Type B pancreatic cell (in vitro differentiated cells): ENCODE data around the gene RNF214. TPM values are rescaled to one million over a fixed set of nuclear protein-coding genes. Genes with fewer than 3 reads are reported as not detected.
A peak's percentile ranks its signal among the peaks of the same experiment; 100 is the strongest.

ENCODE experiments used
- DNase-seq: peaks from one replicate; pipeline ENCODE4 v3.0.0; 2021; ENCODE audit warnings: mixed read lengths; ENCODE audit not compliant: unreplicated experiment; ENCODE audit errors: extremely low spot score
- H3K27ac Mint-ChIP-seq: 2 replicates; pipeline ENCODE4 v1.8.0; 2021; ENCODE audit warnings: mild to moderate bottlenecking, mixed read lengths
- H3K27me3 Mint-ChIP-seq: 2 replicates; pipeline ENCODE4 v1.8.0; 2021; ENCODE audit warnings: mixed read lengths
- H3K36me3 Mint-ChIP-seq: 2 replicates; pipeline ENCODE4 v1.8.0; 2021; ENCODE audit warnings: mixed read lengths
- H3K4me1 Mint-ChIP-seq: one replicate; pipeline ENCODE4 v1.8.0; 2021; ENCODE audit warnings: mixed read lengths; ENCODE audit not compliant: unreplicated experiment
- H3K4me3 Mint-ChIP-seq: 2 replicates; pipeline ENCODE4 v1.8.0; 2021; ENCODE audit warnings: mild to moderate bottlenecking, mixed read lengths
- H3K9me3 Mint-ChIP-seq: 2 replicates; pipeline ENCODE4 v1.8.0; 2021; ENCODE audit warnings: mixed read lengths
- CTCF ChIP-seq: fragments of 200-600 bp; sonication (generic); conservative IDR thresholded peaks from 2 replicates; pipeline ENCODE4 v1.5.0; 2021; ENCODE audit warnings: antibody characterized with exemption, mild to moderate bottlenecking
- total RNA-seq: library from RNA; stranded (reverse); gene quantifications from 2 replicates; pipeline ENCODE4 v1.2.1, GENCODE V29; 2021; ENCODE audit warnings: low replicate concordance

RNF214 gene
- total RNA-seq, 1 donor from 2014 or later = 34.7 TPM

GRCh38 chr11:117195258-117195657, 37.2 kb upstream of the RNF214 start:
- Mint-ChIP-seq H3K27me3 (no peaks in the 10 kb centered on the region), H3K4me1 (peaks cover 21% of the 10 kb centered on the region), H3K9me3 (no peaks in the 10 kb centered on the region), H3K27ac (peak overlapping the region; percentile 68), H3K4me3 (no peak overlapping the region), H3K36me3 (peaks cover 16% of the 10 kb centered on the region)
- TF ChIP-seq CTCF = no peak
- DNase-seq = no peak

GRCh38 chr11:117195761-117196160, 36.7 kb upstream of the RNF214 start:
- Mint-ChIP-seq H3K27me3 (no peaks in the 10 kb centered on the region), H3K4me3 (no peak overlapping the region), H3K9me3 (no peaks in the 10 kb centered on the region), H3K27ac (no peak overlapping the region), H3K4me1 (peaks cover 24% of the 10 kb centered on the region), H3K36me3 (peaks cover 16% of the 10 kb centered on the region)
- DNase-seq = no peak
- no peak for TF ChIP-seq CTCF

- Mint-ChIP-seq H3K9me3 (no peaks in the 10 kb centered on the region), H3K4me3 (no peak overlapping the region), H3K36me3 (peaks cover 14% of the 10 kb centered on the region), H3K4me1 (peaks cover 25% of the 10 kb centered on the region), H3K27ac (peak overlapping the region; percentile 53), H3K27me3 (no peaks in the 10 kb centered on the region)
- DNase-seq = no peak
- no peak for TF ChIP-seq CTCF
Measured at GRCh38 chr11:117197006-117197405, 35.5 kb upstream of the RNF214 start.

GRCh38 chr11:117197516-117198456, 34.7 kb upstream of the RNF214 start:
- Mint-ChIP-seq H3K27ac (peak overlapping the region; percentile 65), H3K4me3 (peak overlapping the region; percentile 76), H3K4me1 (peaks cover 25% of the 10 kb centered on the region), H3K27me3 (no peaks in the 10 kb centered on the region), H3K36me3 (peaks cover 12% of the 10 kb centered on the region), H3K9me3 (no peaks in the 10 kb centered on the region)
- no peak for DNase-seq
- peak; percentile 71 for TF ChIP-seq CTCF

GRCh38 chr11:117198613-117199012, 33.9 kb upstream of the RNF214 start:
- Mint-ChIP-seq H3K27ac (peak overlapping the region; percentile 65), H3K36me3 (peaks cover 10% of the 10 kb centered on the region), H3K27me3 (no peaks in the 10 kb centered on the region), H3K4me3 (peak overlapping the region; percentile 76), H3K4me1 (peaks cover 25% of the 10 kb centered on the region), H3K9me3 (no peaks in the 10 kb centered on the region)
- TF ChIP-seq CTCF = no peak
- DNase-seq = no peak
